GM06990 (cell line): Measurements from ENCODE around the gene THOC2.
"Not testable (repeated sequence)": the region's sequence is repeated elsewhere in the genome, so short reads cannot be mapped to it uniquely, and the experiment has no call there.

Experiments used
- DNase-seq: peaks from one replicate; pipeline ENCODE4 v3.0.0-alpha.2; 2011; ENCODE audit not compliant: insufficient read length; ENCODE audit errors: extremely low read depth
- H3K27me3 ChIP-seq: replicated peaks from 2 replicates; pipeline ENCODE4 v1.6.0; 2011; ENCODE audit warnings: low read length; ENCODE audit not compliant: control insufficient read depth, insufficient read depth
- H3K36me3 ChIP-seq: 2 replicates; pipeline ENCODE4 v1.5.1; 2011; ENCODE audit warnings: low read length; ENCODE audit not compliant: control insufficient read depth, insufficient read depth
- H3K4me3 ChIP-seq: replicated peaks from 2 replicates; pipeline ENCODE4 v1.5.1; 2011; ENCODE audit warnings: low read depth, mild to moderate bottlenecking, control low read depth, low read length
- CTCF ChIP-seq: IDR thresholded peaks from 2 replicates; pipeline ENCODE4 v1.5.1; 2011; ENCODE audit warnings: low read length, control low read depth, mild to moderate bottlenecking, inconsistent platforms; ENCODE audit not compliant: insufficient read depth, poor library complexity, severe bottlenecking

THOC2 gene

GRCh38 chrX:123600181-123600580 lies 132.7 kb downstream of the THOC2 start:
- DNase-seq, result no peak
- Histone ChIP-seq H3K36me3 (no peaks in the 10 kb centered on the region), H3K27me3 (no peaks in the 10 kb centered on the region), H3K4me3 (no peak overlapping the region)
- TF ChIP-seq CTCF, result no peak

- Histone ChIP-seq H3K36me3 (no peaks in the 10 kb centered on the region), H3K27me3 (no peaks in the 10 kb centered on the region), H3K4me3 (no peak overlapping the region)
- peak; percentile 8 for DNase-seq
- TF ChIP-seq CTCF, result no peak
Measured at GRCh38 chrX:123590842-123591486, 141.9 kb downstream of the THOC2 start.

GRCh38 chrX:123588723-123589122 lies 144.1 kb downstream of the THOC2 start:
- no peaks in the 10 kb centered on the region for H3K36me3 ChIP-seq

GRCh38 chrX:123581586-123581985 lies 151.3 kb downstream of the THOC2 start:
- no peak for DNase-seq
- no peak overlapping the region for H3K4me3 ChIP-seq
- H3K27me3 ChIP-seq, result no peaks in the 10 kb centered on the region
- no peak for TF ChIP-seq CTCF
- H3K36me3 ChIP-seq, result no peaks in the 10 kb centered on the region

More at GRCh38 chrX:123588723-123589122, 144.1 kb downstream of the THOC2 start:
- H3K4me3 ChIP-seq, result no peak overlapping the region
- DNase-seq, result no peak
- no peaks in the 10 kb centered on the region for H3K27me3 ChIP-seq
- no peak for TF ChIP-seq CTCF

GRCh38 chrX:123580792-123581191 lies 152.1 kb downstream of the THOC2 start:
- no peaks in the 10 kb centered on the region for H3K36me3 ChIP-seq
- H3K27me3 ChIP-seq, result no peaks in the 10 kb centered on the region
- DNase-seq, result no peak
- no peak for TF ChIP-seq CTCF
- no peak overlapping the region for H3K4me3 ChIP-seq

- H3K27me3 ChIP-seq, H3K36me3 ChIP-seq, H3K4me3 ChIP-seq, DNase-seq: not testable (repeated sequence)
Measured at GRCh38 chrX:123574027-123574426, 158.8 kb downstream of the THOC2 start.
